Occipital lobe (tissue), 2 donors: ENCODE results near the gene SIVA1. TPM values are rescaled to one million over a fixed set of nuclear protein-coding genes. Genes with fewer than 3 reads are reported as not detected.

ENCODE experiments used
- DNase-seq: peaks from one replicate; lab custom pipeline; 2025; lab: John Stamatoyannopoulos, UW
- total RNA-seq: library from RNA; depleted of rRNA; stranded (reverse); fragments of >200 nt; gene quantifications from one replicate; pipeline ENCODE4 v1.2.3, GENCODE V29; 2014

The SIVA1 gene, protein sequence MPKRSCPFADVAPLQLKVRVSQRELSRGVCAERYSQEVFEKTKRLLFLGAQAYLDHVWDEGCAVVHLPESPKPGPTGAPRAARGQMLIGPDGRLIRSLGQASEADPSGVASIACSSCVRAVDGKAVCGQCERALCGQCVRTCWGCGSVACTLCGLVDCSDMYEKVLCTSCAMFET
- total RNA-seq = 21.2 TPM

DNA sequence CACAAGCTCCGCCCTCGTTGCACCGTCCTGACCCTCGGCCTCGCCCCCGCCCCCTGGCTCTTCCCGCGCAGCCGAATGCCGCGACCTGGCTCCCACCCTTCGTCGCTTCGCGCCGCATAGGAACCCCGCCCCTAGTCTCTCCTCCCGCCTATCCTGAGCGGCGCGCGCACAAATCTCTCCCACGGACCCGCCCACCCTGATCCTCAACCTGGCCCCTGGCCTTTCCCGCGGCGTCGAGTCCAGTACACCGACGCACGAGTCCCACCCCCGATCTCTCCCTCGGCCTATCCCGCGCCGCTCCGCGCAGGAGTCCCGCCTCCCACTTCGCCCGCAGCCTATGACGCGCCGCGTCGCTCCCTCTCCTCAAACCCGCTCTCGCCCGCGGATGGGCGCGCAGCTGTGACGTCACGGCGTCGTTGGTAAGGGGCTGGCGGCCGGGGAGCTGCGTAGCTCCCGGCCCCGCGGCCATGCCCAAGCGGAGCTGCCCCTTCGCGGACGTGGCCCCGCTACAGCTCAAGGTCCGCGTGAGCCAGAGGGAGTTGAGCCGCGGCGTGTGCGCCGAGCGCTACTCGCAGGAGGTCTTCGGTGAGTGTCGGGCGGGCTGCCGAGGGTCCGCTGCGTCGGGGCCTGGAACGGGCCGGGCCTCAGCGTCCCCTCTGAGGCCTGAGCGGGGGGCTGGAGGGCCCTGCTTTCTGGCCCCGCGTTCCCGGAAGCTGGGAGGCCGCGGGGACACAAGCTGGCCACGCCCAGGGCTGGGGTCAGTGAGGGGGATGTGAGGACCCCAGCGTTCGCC, at the start of gene SIVA1:
SIVA1 (plus strand) TSS at position 413 of the 793 bp plus-strand sequence; CDS start at position 468, 55 bp downstream.
- peak; percentile 98 for DNase-seq

DNA sequence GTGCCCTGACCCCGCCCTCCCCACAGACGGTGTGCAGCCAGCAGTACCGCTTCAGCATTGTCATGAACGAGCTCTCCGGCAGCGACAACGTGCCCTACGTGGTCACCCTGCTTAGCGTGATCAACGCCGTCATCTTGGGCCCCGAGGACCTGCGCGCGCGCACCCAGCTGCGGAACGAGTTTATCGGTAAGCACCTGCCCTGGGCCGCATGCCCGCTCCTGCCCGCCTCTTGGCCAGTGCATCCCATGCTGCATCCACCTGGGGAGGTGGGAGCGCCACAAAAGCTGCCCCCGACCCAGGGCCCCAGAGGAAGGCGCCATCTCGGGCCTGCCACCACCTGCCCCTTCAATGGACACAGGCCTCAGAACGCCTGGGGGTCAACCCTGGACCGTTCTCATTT, 49.7 kb upstream of the SIVA1 start:
- DNase-seq = no peak

DNA sequence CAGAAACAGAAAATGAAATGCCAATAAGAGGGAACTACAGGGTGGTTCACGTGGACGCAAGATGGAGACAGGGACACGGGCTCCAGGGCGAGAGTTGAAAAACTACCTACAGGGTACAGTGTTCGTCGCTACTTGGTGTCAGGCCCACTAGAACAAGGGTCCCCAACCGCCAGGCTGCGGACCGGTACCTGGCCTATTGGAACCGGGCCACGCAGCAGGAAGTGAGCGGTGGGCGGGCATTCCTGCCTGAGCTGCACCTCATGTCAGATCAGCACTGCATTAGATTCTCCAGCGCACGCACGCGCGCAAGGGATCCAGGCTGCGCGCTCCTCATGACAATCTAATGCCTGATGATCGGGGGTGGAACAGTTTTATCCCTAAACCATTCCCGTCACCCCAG, 48.7 kb upstream of the SIVA1 start:
- no peak for DNase-seq

DNA sequence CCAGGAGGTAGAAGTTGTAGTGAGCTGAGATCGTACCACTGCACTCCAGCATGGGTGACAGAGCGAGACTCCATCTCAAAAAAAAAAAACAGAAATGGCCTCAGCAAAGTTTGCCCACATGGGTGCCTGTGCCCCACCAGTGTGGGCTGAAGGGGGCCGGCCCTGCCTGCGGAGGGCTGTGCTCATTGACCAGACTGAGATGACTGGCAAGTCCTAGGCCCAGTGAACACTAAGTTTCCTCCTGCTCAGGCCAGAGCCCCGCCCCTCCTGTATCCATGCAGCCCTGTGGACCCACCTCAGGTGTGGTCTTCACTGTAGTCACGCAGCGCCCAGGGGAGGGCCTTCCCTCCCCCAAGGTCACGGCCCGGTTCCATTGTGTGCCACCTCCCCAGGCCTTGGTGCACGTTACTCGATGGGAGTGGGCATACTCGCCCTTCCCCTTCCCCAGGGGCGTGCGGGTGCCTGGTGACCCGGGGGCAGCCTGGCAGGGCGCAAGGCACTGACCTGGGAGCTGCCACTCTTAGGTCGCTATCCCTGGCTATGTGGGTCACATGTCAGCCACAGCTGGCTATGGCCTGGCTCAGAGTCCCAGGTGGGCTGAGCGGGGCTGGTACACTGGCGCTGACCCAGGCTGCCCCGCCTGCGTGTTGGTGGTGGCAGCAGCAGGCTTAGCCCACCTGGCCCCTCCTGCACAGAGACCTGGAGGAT, 47.5 kb upstream of the SIVA1 start:
- no peak for DNase-seq

DNA sequence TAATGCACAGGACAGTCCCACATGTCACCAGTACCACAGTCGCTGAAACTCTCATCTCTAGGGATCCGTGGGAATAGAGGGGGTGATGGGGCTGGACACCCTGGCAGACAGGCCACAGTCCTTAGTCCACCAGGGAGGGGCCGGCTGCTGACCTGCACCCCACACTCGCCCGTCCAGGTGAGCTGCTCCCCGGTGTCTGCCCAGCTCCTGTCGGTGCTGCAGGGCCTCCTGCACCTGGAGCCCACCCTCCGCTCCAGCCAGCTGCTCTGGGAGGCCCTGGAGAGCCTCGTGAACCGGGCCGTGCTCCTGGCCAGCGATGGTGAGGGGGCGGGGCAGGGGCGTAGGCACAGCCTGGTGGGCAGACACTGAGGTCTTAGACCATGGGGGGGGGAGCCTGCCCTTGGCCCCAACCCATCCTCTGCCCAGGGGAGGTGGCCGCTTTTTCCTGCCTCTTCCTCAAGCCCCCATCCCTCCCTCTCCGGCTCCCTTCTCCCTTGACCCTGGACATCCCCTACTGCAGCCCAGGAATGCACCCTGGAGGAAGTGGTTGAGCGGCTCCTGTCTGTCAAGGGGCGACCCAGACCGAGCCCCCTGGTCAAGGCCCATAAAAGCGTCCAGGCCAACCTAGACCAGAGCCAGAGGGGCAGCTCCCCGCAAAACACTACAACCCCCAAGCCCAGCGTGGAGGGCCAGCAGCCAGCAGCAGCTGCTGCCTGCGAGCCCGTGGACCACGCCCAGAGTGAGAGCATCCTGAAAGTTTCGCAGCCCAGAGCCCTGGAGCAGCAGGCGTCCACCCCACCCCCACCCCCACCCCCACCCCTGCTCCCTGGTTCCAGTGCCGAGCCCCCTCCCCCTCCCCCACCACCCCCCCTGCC, 46.0 kb upstream of the SIVA1 start:
- no peak for DNase-seq

DNA sequence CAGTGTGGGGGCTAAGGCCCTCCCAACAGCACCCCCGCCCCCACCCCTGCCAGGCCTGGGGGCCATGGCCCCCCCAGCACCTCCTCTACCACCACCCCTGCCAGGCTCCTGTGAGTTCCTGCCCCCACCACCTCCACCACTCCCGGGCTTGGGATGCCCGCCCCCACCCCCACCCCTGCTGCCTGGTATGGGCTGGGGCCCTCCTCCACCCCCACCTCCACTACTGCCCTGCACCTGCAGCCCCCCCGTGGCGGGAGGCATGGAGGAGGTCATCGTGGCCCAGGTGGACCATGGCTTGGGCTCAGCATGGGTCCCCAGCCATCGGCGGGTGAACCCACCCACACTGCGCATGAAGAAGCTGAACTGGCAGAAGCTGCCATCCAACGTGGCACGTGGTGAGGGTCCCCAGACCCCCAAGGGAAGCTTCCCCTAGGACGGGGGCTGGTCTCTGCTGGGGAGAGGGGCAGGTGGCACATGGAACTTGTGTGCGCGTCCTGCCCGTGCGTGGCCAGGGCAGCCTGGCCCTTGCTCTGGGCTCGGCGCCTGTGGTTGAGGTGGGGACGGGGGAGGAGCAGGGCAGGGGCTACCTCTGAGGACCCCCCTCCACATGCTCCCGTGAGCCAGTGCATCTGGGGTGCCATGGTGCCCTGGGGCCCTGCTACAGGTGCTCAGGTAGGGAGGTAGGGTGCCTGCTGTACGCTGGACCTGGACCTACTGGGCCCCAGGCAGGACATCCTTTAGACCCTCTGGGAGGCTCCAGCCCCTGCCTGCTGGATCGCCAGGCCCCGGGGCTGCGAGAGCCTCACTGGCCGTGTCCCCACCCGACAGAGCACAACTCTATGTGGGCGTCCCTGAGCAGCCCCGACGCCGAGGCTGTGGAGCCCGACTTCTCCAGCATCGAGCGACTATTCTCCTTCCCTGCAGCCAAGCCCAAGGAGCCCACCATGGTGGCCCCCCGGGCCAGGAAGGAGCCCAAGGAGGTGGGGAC, 45.0 kb upstream of the SIVA1 start:
- no peak for DNase-seq

DNA sequence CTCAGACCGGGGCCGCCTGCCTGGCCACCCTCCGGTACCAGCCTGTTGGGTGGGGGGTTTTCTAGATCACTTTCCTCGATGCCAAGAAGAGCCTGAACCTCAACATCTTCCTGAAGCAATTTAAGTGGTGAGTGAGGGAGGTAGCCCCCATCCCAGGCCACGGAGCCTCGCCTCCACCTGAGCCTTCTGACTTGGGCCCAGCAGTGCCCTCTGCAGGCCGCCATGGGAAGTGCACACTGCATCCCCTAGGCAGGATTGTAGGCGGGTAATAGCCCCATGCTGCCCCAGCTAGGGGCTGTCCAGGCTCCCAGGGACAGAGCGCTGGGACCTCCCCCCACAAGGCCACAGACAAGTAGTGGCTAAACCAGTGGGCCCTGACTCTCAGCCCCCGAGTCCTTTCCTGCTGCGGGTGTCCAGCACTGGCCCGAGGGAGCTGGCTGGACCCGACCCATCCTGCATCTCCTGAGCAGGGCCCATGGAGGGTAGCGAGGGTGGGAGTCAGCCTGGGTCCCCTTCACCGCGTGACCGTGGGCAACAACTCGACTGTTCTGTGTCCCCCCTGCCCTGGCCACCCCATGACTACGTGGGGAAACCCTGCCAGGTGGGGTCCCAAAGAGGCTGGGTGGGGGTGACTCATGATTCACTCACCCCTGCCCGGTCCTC, 44.2 kb upstream of the SIVA1 start:
- DNase-seq = peak; percentile 25

DNA sequence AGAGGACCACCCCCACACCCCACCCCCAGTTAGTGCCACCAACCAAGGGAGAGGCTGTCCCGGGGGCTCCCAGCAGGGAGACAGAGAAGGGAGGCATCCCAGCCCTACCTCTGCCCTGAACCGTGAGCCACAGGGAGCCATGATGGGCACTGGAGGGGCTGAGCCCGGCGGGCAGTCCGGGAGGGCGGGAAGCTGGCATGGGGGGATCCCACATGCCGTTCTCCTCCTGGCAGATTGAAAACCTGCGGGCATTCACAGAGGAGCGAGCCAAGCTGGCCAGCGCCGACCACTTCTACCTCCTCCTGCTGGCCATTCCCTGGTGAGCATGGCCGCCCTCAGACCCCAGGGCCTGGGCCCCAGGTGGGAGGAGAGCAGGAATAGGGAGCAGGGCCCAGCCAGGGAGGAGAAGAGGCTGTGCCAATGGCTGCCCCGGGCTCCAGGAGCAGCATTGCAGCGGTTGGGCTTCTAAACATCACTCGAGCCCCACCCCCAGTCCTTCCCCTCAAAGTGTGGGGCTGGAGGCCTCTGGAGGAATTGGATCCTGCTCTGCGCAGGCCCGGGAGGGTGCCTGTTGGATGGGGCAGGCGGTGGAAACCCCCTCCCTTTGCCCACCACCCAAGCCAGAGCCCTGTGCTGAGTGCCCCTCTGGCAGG, 43.4 kb upstream of the SIVA1 start:
- no peak for DNase-seq

DNA sequence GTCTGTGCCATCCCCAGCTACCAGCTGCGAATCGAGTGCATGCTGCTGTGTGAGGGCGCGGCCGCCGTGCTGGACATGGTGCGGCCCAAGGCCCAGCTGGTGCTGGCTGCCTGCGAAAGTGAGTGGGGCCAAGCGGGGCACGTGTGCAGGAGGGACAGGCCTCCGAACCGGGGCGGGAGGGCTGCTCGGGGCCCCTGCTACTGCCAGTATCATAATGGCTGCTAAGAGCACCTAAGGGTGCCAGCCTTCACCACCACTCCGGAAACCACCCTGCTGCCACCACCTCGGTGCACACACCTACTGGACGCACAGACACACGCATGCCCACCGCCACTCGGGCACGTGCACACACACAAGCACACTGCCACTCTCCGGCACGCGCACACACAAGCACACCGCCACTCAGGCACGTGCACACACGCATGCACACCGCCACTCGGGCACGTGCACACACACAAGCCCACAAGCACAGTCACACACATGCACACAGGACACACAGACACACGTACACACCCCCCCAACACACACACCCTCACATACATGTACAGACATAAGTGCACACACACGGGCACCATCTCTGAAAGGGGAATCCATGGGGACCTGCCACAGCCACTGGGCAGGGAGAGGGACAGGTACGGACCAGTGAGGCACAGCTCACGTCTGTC, 42.7 kb upstream of the SIVA1 start:
- DNase-seq = no peak

DNA sequence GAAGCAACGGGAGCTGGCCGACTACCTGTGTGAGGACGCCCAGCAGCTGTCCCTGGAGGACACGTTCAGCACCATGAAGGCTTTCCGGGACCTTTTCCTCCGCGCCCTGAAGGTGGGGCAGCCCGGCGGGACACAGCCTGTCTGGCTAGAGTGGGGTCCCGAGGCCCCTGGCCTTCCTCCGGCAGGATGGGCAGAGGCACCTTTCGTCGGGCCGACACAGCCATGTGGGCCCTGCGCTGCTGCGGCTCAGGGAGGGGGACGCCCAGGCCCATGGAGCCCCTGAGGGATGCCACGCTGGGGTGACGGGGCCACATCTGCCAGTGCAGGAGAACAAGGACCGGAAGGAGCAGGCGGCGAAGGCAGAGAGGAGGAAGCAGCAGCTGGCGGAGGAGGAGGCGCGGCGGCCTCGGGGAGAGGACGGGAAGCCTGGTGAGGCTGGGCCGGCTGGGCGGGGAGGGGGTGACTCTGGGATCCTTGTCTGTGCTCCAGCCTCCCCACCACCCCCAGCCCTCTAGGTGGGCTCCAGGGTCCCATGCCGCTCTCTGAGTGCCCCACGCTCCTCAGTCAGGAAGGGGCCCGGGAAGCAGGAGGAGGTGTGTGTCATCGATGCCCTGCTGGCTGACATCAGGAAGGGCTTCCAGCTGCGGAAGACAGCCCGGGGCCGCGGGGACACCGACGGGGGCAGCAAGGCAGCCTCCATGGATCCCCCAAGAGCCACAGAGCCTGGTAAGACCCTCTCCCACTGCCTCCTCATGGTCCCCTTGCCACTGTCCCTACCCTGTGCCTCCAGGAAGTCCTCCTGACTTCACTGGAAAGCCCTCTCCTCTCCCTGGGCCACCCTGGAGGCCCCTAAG, 39.8 kb upstream of the SIVA1 start:
- DNase-seq = no peak

DNA sequence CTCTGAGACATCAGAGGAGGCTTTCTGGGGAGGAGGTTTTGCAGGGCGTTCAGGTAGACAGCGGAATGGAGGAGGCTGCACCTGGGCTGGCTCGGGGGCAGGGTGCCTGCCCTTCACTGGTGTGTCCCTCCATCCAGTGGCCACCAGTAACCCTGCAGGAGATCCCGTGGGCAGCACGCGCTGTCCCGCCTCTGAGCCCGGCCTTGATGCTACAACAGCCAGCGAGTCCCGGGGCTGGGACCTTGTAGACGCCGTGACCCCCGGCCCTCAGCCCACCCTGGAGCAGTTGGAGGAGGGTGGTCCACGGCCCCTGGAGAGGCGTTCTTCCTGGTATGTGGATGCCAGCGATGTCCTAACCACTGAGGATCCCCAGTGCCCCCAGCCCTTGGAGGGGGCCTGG, 38.9 kb upstream of the SIVA1 start:
- no peak for DNase-seq

DNA sequence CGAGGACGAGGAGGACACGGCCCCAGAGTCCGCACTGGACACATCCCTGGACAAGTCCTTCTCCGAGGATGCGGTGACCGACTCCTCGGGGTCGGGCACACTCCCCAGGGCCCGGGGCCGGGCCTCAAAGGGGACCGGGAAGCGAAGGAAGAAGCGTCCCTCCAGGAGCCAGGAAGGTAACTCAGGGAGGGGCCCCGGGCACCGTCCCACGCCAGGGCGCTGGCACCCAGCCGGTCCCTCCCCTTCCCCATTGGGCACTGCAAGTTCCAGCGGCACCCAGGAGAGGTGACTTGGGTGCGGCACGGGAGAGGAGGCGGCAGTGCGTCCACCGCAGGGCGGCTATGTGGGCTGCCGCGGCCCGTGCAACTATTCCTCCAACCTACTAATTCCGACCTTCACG, 38.3 kb upstream of the SIVA1 start:
- DNase-seq = no peak

DNA sequence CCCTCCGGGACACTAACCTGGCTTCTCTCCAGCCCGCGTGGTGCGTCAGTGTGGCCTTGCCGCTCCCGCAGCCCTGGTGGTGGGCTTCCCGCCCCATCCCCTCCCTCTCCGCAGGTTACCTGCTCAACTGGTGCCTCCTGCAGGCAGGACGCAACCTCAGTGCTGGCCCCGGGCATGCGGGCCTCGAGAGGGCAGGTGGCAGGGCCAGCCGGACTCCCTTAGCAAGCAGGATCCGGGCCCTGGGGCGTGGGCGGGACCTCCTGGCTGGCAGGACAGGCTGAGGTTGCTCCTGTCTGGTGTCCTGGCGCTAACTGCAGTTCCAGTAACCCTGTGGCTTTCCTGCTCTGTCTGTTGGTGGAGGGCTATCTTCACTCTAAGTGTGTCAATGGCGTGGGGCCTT, 37.5 kb upstream of the SIVA1 start:
- DNase-seq = no peak

DNA sequence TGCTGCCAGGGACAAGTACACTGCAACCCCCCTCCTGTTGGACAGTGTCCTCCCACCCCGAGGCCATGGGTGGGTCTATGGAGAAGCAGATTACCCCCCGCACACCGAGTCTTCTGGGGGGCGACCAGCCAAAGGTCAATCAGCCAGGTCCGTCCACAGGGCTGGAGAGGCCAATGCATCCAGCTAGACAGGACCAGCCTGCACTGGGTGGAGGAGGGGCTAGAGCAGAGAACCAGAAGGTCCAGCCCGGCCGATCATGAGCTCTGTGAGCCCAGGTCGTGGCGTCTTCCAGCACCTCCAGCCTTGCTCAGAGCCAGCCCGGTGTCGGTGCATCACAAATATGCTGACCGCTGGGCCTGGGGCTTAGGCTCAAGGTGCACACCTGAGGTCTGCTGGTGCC, 37.1 kb upstream of the SIVA1 start:
- DNase-seq = no peak

DNA sequence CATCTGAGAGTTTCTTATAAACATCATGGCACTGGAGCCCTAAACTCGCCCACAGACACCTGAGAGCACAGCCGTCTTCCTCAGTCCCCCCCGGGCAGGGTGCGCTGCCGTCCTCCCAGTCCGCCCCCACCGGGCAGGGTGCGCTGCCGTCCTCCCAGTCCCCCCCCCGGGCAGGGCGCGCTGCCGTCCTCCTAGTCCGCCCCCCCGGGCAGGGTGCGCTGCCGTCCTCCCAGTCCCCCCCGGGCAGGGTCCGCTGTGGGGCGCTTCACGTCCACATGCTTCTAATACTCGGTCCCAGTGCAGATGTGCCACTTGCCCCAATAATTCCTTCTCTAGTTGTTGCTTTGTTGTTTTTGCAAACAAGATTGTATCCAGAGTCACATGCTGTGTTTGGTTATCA, 35.8 kb upstream of the SIVA1 start:
- no peak for DNase-seq

DNA sequence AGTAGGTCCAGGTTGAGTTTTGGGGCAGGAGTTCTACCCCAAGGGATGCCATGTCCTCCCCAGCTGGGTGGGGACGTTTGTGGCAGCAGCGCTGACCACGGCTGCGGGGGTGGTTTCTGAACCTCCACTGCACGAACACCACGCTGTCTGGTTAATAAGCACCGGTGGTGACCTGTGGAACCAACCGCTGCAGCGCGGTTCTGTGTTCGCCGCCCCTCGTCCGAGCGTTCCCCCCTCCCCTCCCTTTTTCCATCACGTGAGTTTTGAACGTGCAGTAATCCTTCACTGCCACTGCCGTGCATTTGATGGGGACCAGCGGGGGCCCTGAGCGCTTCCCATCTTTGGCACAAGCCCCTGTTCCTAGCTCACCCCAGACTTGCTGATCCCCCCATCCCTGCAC, 35.3 kb upstream of the SIVA1 start:
- DNase-seq = no peak

DNA sequence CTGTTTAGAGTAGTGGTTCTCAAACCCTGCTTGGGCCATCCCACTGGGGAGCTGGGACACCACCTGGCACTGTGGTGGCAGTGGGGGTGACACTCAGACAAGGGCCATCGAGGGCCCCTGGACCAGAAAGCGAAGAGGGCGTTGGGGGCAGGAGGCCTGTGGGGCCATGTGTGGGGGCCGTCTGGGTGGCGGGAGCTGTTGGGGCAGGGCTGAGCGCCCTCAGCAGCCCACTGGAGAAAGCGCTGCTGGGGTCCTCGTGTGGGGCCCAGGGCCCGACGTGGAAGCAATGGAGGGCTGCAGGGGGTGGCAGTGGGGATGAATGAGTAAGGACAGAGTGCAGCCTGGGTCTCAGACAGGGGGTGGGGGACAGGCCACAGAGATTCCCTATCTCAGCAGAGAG, 34.8 kb upstream of the SIVA1 start:
- DNase-seq = no peak

DNA sequence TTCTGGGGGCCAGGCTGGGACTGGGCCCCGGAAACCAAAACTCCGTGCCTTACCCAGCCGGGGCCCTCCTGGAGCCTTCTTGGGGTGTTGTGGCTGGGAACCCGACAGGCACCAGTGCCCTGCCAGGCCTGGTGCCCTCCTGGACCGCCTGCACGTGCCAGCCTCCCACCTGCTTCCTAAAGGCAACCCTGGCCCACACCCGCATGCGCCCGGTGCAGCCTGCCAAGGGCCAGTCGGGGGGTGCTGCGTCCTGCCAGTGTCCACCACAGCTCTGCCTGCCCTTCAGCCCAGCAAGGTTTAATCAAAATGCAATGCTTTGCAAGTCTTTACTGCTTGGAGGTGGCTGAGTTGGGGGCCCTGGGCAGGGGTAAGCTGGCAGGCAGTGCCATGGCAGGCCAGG, 34.1 kb upstream of the SIVA1 start:
- no peak for DNase-seq
